Fibroblast of the aortic adventitia (primary cell): Measurements from ENCODE around the gene PRSS33. TPM values are rescaled to one million over a fixed set of nuclear protein-coding genes. Genes with fewer than 3 reads are reported as not detected.

Experiments
- DNase-seq: peaks from one replicate; pipeline ENCODE4 v3.0.0-alpha.2; 2010; ENCODE audit warnings: low read depth
- H3K4me3 ChIP-seq: 2 replicates; pipeline ENCODE4 v1.5.1; 2011; ENCODE audit warnings: low read depth, mild to moderate bottlenecking, control low read depth, low read length, moderate library complexity
- total RNA-seq: library from RNA; depleted of rRNA; stranded (reverse); fragments of >200 nt; gene quantifications from 2 replicates; pipeline ENCODE4 v1.2.3, GENCODE V29; 2012; ENCODE audit warnings: low replicate concordance
- TF ChIP-seq, protein P1 (sequence below): IDR thresholded peaks from 2 replicates; pipeline ENCODE4 v1.5.1; 2011; ENCODE audit warnings: mild to moderate bottlenecking, low read length, control low read depth, inconsistent platforms; ENCODE audit not compliant: insufficient read depth

Gene PRSS33
- total RNA-seq, 1 donor: not detected

DNA sequence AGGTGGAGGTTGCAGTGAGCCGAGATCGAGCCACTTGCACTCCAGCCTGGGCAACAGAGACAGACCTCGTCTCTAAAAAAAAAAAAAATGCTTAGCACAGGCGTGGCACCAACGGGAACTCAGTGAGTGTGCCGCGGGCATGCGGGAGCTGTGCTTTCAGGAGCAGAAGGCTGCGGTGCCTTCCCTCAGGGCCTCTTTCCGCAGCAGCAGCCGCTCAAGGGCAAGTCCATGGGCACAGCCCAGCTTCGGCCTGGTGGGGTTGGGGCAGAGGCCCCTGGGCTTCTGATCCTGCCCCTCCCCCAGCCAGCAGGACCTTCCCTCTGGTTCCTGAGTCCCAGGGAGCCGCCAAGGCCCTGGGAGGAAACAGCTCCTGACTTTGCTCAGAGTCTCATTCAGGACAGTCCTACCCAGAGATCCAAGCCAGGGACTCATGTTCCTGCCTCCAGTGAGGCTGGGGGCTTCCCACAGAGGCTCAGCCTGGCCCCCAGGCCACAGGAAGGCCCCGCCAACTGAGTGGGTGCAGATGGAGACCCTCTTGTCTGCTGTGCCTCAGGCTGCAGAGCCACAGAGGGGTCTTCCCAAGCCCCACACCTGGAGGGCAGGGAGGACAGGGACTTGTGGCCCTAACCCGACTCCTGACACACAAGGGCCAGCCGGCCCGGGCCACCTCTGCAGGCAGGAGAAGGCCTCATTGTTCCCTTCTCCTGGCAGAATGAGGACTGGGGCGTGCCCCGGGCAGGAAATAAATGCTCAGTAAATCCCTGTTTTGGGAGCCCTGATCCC is 39.4 kb upstream of the PRSS33 start:
- no peak overlapping the region for H3K4me3 ChIP-seq
- TF ChIP-seq, protein P1, sequence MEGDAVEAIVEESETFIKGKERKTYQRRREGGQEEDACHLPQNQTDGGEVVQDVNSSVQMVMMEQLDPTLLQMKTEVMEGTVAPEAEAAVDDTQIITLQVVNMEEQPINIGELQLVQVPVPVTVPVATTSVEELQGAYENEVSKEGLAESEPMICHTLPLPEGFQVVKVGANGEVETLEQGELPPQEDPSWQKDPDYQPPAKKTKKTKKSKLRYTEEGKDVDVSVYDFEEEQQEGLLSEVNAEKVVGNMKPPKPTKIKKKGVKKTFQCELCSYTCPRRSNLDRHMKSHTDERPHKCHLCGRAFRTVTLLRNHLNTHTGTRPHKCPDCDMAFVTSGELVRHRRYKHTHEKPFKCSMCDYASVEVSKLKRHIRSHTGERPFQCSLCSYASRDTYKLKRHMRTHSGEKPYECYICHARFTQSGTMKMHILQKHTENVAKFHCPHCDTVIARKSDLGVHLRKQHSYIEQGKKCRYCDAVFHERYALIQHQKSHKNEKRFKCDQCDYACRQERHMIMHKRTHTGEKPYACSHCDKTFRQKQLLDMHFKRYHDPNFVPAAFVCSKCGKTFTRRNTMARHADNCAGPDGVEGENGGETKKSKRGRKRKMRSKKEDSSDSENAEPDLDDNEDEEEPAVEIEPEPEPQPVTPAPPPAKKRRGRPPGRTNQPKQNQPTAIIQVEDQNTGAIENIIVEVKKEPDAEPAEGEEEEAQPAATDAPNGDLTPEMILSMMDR: no peak
- no peak for DNase-seq

DNA sequence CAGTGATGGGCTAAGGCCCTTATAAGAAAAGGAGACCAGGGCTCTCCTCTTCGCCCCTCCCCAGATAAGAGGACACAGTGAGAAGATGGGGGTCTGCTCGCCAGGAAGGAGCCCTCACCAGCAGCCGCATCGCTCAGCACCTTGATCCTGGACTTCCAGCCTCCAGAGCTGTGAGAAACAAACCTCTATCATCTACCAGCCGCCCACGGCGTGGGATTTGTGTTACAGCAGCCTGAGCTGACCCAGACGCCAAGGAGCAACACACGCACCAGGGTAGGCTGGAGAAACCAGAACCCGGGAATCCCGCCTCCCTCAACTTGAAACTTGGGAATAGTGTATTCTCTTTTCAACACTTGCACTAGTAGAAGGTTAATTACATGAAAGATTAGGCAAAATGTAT is 38.5 kb upstream of the PRSS33 start:
- DNase-seq: no peak
- no peak overlapping the region for H3K4me3 ChIP-seq
- TF ChIP-seq, protein P1: no peak

DNA sequence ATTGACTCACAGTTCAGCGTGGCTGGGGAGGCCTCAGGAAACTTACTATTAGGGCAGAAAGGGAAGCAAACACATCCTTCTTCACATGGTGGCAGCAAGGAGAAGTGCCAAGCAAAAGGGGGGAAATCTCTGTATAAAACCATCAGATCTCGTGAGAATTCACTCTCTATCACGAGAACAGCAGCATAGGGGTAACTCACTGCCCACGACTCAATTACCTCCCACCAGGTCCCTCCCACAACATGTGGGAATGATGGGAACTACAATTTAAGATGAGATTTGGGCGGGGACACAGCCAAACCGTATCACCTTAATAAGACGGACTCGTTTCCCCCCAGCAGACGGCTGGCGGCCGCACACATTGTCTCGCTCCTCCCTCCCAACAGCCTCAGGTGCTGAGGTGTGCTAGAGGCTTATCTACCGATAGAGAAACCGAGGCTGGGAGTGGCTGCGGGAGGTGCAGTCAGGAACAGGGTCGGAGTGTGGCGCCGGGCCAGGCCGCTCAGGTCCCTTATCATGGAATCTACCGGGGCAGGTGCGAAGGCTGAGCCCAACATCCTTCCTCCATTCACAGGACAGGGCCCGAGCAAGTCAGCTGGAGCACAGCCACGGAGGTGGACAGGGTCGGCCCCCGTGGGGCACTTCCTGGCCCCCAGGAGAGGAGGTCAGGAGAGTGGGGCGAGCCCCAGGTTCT is 37.8 kb upstream of the PRSS33 start:
- H3K4me3 ChIP-seq: no peak overlapping the region
- no peak for DNase-seq
- TF ChIP-seq, protein P1: no peak

DNA sequence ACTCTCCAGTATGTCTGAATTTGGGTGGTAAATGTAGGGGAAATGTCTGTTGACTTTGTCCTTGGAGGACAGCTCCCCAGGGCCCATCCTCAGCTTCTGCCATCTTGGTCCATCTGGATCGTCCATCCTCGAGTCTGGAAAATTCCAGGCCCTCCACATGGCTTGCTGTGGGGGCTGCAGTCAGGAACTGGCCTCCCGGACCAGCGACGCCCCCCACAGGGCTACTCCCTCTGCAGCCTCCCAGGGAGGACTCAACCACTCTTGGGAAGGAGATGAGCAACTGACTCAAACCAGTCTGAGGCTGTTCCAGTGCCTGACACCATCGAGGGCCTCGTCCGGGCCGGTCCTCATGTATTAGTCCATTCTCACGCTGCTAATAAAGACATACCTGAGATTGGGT is 37.3 kb upstream of the PRSS33 start:
- no peak for DNase-seq
- H3K4me3 ChIP-seq: no peak overlapping the region
- TF ChIP-seq, protein P1: no peak

DNA sequence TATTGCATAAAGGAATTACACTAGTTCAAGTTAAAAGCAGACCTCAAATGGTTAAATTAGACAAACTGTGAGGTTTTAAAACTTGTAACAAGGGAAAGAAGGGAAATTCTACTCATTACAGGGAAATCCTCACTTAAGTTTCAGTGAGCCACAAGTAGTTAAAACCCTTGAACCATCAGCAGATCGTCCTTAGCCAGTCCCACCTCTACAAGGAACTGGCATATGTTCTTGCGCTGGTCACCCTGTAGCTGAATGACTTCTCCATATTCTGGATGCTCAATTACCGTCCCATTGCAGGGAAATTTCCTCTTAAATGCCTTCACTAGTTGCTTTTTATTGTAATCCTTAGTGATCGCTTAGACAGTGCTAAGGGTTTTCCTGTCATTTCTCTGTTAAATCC is 35.1 kb upstream of the PRSS33 start:
- no peak overlapping the region for H3K4me3 ChIP-seq
- DNase-seq: no peak
- TF ChIP-seq, protein P1: no peak

DNA sequence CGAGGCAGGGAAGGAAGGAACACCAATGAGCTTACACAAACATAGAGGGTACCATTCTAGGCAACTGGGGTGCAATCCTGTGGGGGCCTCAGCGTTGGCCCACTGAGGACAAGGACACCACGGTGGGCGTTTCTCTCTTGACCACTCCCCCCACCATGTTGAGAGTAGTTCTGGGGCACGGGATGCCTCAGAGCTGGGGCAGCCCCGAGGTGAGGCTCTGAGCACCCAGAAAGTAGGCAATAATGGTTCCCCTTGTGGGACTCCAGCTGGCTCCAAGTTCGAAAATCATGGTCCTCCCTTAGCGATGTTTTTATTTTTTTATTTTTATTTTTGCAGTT is 34.8 kb upstream of the PRSS33 start:
- TF ChIP-seq, protein P1: no peak
- no peak for DNase-seq
- no peak overlapping the region for H3K4me3 ChIP-seq
